GM10266 (cell line): ENCODE data around the gene RHOC.
A peak's percentile ranks its signal among the peaks of the same experiment; 100 is the strongest.

Experiments
- DNase-seq: peaks from one replicate; pipeline ENCODE4 v3.0.0; 2012; ENCODE audit errors: extremely low spot score
- CTCF ChIP-seq: IDR thresholded peaks from 2 replicates; pipeline ENCODE4 v1.5.1; 2012; ENCODE audit warnings: mild to moderate bottlenecking, low read depth; ENCODE audit not compliant: control insufficient read depth, insufficient read depth; ENCODE audit errors: missing control alignments

RHOC gene

GRCh38 chr1:112675728-112676381 lies 31.1 kb downstream of the RHOC start:
- TF ChIP-seq CTCF, result no peak
- DNase-seq, result no peak

- TF ChIP-seq CTCF, result no peak
- peak; percentile 57 for DNase-seq
These were observed 31.8 kb downstream of the RHOC start for GRCh38 chr1:112674986-112675727.

GRCh38 chr1:112674440-112674985 lies 32.4 kb downstream of the RHOC start, which contains the start of gene MOV10:
Gene MOV10 (plus strand): TSS chr1:112674659. CDS start chr1:112674913, 254 bp downstream.
- TF ChIP-seq CTCF, result no peak
- DNase-seq, result peak; percentile 81

- peak; percentile 41 for TF ChIP-seq CTCF
- DNase-seq, result no peak
These were observed 33.1 kb downstream of the RHOC start for GRCh38 chr1:112673592-112674439.

GRCh38 chr1:112672842-112673241 lies 34.1 kb downstream of the RHOC start:
- DNase-seq, result no peak
- TF ChIP-seq CTCF, result no peak

- DNase-seq, result no peak
- no peak for TF ChIP-seq CTCF
These were observed 34.9 kb downstream of the RHOC start for GRCh38 chr1:112672009-112672408.
